Mucosa of stomach (tissue), 1 donor: ENCODE data around the gene DDX1.

ENCODE experiments used
- H3K27me3 ChIP-seq: one replicate; pipeline ENCODE4 v1.7.0; 2013; ENCODE audit warnings: mild to moderate bottlenecking, low read length; ENCODE audit not compliant: control insufficient read depth, insufficient read depth
- H3K36me3 ChIP-seq: one replicate; pipeline ENCODE4 v1.7.0; 2013; ENCODE audit warnings: low read length; ENCODE audit not compliant: control insufficient read depth, insufficient read depth
- H3K4me1 ChIP-seq: one replicate; pipeline ENCODE4 v1.7.0; 2013; ENCODE audit warnings: mild to moderate bottlenecking, low read length; ENCODE audit not compliant: control insufficient read depth, insufficient read depth
- H3K4me3 ChIP-seq: one replicate; pipeline ENCODE4 v1.7.0; 2013; ENCODE audit warnings: low read length
- H3K9ac ChIP-seq: one replicate; pipeline ENCODE4 v1.7.0; 2013; ENCODE audit warnings: mild to moderate bottlenecking, low read length, moderate library complexity
- H3K9me3 ChIP-seq: one replicate; pipeline ENCODE4 v1.7.0; 2013; ENCODE audit warnings: mild to moderate bottlenecking, low read length, moderate library complexity; ENCODE audit not compliant: control insufficient read depth
- donor health status: Pancreatic carcinoma.

The DDX1 gene

GRCh38 chr2:15642011-15642814, 50.5 kb downstream of the DDX1 start:
- H3K4me3 ChIP-seq: no peak overlapping the region
- no peaks in the 10 kb centered on the region for H3K27me3 ChIP-seq
- no peak overlapping the region for H3K9ac ChIP-seq
- no peaks in the 10 kb centered on the region for H3K4me1 ChIP-seq
- H3K9me3 ChIP-seq: no peaks in the 10 kb centered on the region
- H3K36me3 ChIP-seq: no peaks in the 10 kb centered on the region

GRCh38 chr2:15642815-15643500, 51.3 kb downstream of the DDX1 start:
- Histone ChIP-seq H3K9me3 (no peaks in the 10 kb centered on the region), H3K27me3 (no peaks in the 10 kb centered on the region), H3K4me3 (no peak overlapping the region), H3K4me1 (no peaks in the 10 kb centered on the region), H3K36me3 (no peaks in the 10 kb centered on the region), H3K9ac (no peak overlapping the region)

- Histone ChIP-seq H3K9me3 (no peaks in the 10 kb centered on the region), H3K36me3 (no peaks in the 10 kb centered on the region), H3K4me1 (no peaks in the 10 kb centered on the region), H3K9ac (no peak overlapping the region), H3K4me3 (no peak overlapping the region), H3K27me3 (no peaks in the 10 kb centered on the region)
These were observed 52.3 kb downstream of the DDX1 start for GRCh38 chr2:15643791-15644585.

- H3K27me3 ChIP-seq: no peaks in the 10 kb centered on the region
- no peaks in the 10 kb centered on the region for H3K9me3 ChIP-seq
- H3K36me3 ChIP-seq: no peaks in the 10 kb centered on the region
- no peak overlapping the region for H3K9ac ChIP-seq
- no peak overlapping the region for H3K4me3 ChIP-seq
- H3K4me1 ChIP-seq: no peaks in the 10 kb centered on the region
These were observed 53.6 kb downstream of the DDX1 start for GRCh38 chr2:15645300-15645699.

- Histone ChIP-seq H3K4me1 (no peaks in the 10 kb centered on the region), H3K27me3 (no peaks in the 10 kb centered on the region), H3K36me3 (no peaks in the 10 kb centered on the region), H3K4me3 (no peak overlapping the region), H3K9me3 (no peaks in the 10 kb centered on the region), H3K9ac (no peak overlapping the region)
These were observed 54.2 kb downstream of the DDX1 start for GRCh38 chr2:15645720-15646385.

- Histone ChIP-seq H3K36me3 (no peaks in the 10 kb centered on the region), H3K27me3 (no peaks in the 10 kb centered on the region), H3K4me3 (no peak overlapping the region), H3K9ac (no peak overlapping the region), H3K9me3 (no peaks in the 10 kb centered on the region), H3K4me1 (no peaks in the 10 kb centered on the region)
These were observed 55.0 kb downstream of the DDX1 start for GRCh38 chr2:15646661-15647060.

GRCh38 chr2:15647622-15648590, 56.2 kb downstream of the DDX1 start:
- Histone ChIP-seq H3K27me3 (no peaks in the 10 kb centered on the region), H3K9me3 (no peaks in the 10 kb centered on the region), H3K36me3 (no peaks in the 10 kb centered on the region), H3K9ac (no peak overlapping the region), H3K4me1 (no peaks in the 10 kb centered on the region), H3K4me3 (no peak overlapping the region)

GRCh38 chr2:15648593-15649525, 57.2 kb downstream of the DDX1 start:
- H3K4me3 ChIP-seq: no peak overlapping the region
- H3K9me3 ChIP-seq: no peaks in the 10 kb centered on the region
- H3K27me3 ChIP-seq: no peaks in the 10 kb centered on the region
- no peak overlapping the region for H3K9ac ChIP-seq
- no peaks in the 10 kb centered on the region for H3K36me3 ChIP-seq
- H3K4me1 ChIP-seq: no peaks in the 10 kb centered on the region

- H3K36me3 ChIP-seq: no peaks in the 10 kb centered on the region
- no peaks in the 10 kb centered on the region for H3K27me3 ChIP-seq
- no peaks in the 10 kb centered on the region for H3K4me1 ChIP-seq
- no peaks in the 10 kb centered on the region for H3K9me3 ChIP-seq
- H3K9ac ChIP-seq: no peak overlapping the region
- no peak overlapping the region for H3K4me3 ChIP-seq
These were observed 58.0 kb downstream of the DDX1 start for GRCh38 chr2:15649561-15650255.
